Spleen (tissue), 7 donors: ENCODE results near the gene CLASP1.

ENCODE experiments used
- POLR2A ChIP-seq, 3 donors: fragments of 450-650 bp; IDR thresholded peaks; one replicate each; pipeline ENCODE4 v1.5.1; 2017; ENCODE audit warnings: antibody characterized with exemption in 3 of 3, mild to moderate bottlenecking in 1 of 3
- POLR2AphosphoS5 ChIP-seq, 3 donors: sonication (generic); formaldehyde crosslinking; IDR thresholded peaks; one replicate each; pipeline ENCODE4 v1.5.1; 2017; ENCODE audit warnings: antibody characterized with exemption in 3 of 3
- TF ChIP-seq, protein P1 (sequence below), 11 experiments: fragments of 200-600 bp in 7 of 11; fragments of 450-650 bp in 4 of 11; sonication (generic) in 4 of 11; IDR thresholded peaks in 8 of 11; conservative IDR thresholded peaks in 3 of 11; 1 replicate in 7 of 11; 2 replicates in 4 of 11; pipeline versions ENCODE4 v1.4.0 to v1.8.0; 2016 to 2021; ENCODE audit warnings: antibody characterized with exemption in 11 of 11, inconsistent platforms in 4 of 11, mild to moderate bottlenecking in 1 of 11
- donor health status: DM: no; HTN: no; CAD: no; lungs with moderate emphysema.
- donor health status: DM: no; HTN: no; CAD: no.
- donor health status: DM: no; HTN: no; CAD: no.

DNA sequence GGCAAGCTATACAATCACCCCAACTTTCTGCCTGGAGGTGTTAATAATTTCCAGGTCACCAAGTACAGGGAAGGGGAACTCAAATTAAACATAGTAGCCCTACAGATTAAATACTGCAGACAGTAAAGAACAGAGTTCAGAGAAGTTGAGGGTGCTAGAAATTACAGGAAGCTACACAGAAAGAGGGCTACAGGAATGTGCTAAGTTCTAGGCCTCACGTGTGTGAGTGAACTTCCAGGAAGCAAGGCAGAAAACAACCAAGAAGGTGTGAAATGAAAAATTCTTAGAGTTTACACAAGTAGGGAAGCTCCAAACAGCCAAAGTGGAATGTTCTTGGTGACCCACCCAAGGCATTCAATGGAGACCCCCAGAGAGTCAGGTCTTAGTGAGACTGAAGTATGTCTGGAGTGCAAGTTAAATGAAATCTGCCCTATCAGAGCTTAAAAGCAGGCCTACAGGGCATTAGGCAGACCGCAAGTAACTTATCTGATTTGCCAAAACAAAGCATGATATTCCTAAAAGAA is 176.7 kb downstream of the CLASP1 start:
- TF ChIP-seq POLR2A (IDR thresholded peaks at IDR 0.05) (no peak), POLR2AphosphoS5 (IDR thresholded peaks at IDR 0.05) (no peak)
- TF ChIP-seq, protein P1, sequence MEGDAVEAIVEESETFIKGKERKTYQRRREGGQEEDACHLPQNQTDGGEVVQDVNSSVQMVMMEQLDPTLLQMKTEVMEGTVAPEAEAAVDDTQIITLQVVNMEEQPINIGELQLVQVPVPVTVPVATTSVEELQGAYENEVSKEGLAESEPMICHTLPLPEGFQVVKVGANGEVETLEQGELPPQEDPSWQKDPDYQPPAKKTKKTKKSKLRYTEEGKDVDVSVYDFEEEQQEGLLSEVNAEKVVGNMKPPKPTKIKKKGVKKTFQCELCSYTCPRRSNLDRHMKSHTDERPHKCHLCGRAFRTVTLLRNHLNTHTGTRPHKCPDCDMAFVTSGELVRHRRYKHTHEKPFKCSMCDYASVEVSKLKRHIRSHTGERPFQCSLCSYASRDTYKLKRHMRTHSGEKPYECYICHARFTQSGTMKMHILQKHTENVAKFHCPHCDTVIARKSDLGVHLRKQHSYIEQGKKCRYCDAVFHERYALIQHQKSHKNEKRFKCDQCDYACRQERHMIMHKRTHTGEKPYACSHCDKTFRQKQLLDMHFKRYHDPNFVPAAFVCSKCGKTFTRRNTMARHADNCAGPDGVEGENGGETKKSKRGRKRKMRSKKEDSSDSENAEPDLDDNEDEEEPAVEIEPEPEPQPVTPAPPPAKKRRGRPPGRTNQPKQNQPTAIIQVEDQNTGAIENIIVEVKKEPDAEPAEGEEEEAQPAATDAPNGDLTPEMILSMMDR (IDR thresholded peaks at IDR 0.05 in 8 of 11, conservative IDR thresholded peaks at IDR 0.05 in 3 of 11) = no peak
